Psoas muscle (tissue), 8 donors: ENCODE measurements around the gene AGXT. TPM values are rescaled to one million over a fixed set of nuclear protein-coding genes. Genes with fewer than 3 reads are reported as not detected.

ENCODE experiments used
- ATAC-seq, 4 donors: fragments of 200-7000 bp; cut with Tn5 transposase; one replicate each; pipeline ENCODE4 v1.9.1; 2020; ENCODE audit warnings: moderate library complexity in 3 of 4, mild to moderate bottlenecking in 2 of 4
- DNase-seq, 2 donors: peaks; one replicate each; pipeline ENCODE4 v3.0.0-alpha.2; 2020
- H3K27ac ChIP-seq: fragments of 200-600 bp; one replicate; pipeline ENCODE4 v1.8.0; 2022
- H3K27me3 ChIP-seq, 3 donors: fragments of 200-600 bp in 1 of 3; one replicate each; pipeline versions ENCODE4 v1.6.1 to v1.8.0; 2013 to 2022; ENCODE audit warnings: low read length in 2 of 3, mild to moderate bottlenecking in 2 of 3, moderate library complexity in 1 of 3; ENCODE audit not compliant: insufficient read depth in 3 of 3
- H3K36me3 ChIP-seq, 2 donors: fragments of 200-600 bp in 1 of 2; one replicate each; pipeline versions ENCODE4 v1.6.1 to v1.8.0; 2013 to 2022; ENCODE audit warnings: low read depth in 1 of 2, mild to moderate bottlenecking in 1 of 2, moderate library complexity in 1 of 2; ENCODE audit not compliant: insufficient read depth in 1 of 2
- H3K4me1 ChIP-seq: fragments of 200-600 bp; one replicate; pipeline ENCODE4 v1.8.0; 2022
- H3K4me3 ChIP-seq: fragments of 200-600 bp; one replicate; pipeline ENCODE4 v1.8.0; 2022; ENCODE audit warnings: mild to moderate bottlenecking
- H3K9me3 ChIP-seq: fragments of 200-600 bp; one replicate; pipeline ENCODE4 v1.8.0; 2022
- WGBS, 3 donors: extraction: QIAGEN DNeasy Blood & Tissue Kit; methylation state at CpG; one replicate each; pipeline versions ENCODE4 v1.1.6 to v1.1.7; 2013; 5-methylcytosine and 5-hydroxymethylcytosine counted together
- intact Hi-C, 2 donors: fragments of 100-400 bp; cut with DNase I; formaldehyde crosslinking; loops; one replicate each; pipeline versions ENCODE4 v1.11.0 to v1.14.2; 2022
- polyA plus RNA-seq, 3 donors: library from polyadenylated mRNA; stranded (reverse); fragments of 200-250 nt; gene quantifications; one replicate each; pipeline ENCODE4 v1.2.3, GENCODE V29; 2013
- total RNA-seq, 4 donors: library from RNA; stranded (reverse); fragmentation: NEBNext Ultra II Directional in 2 of 4; extraction: Animal tissue kit (Norgen Biotek cat#: 25700) in 2 of 4; gene quantifications; one replicate each; pipeline versions ENCODE4 v1.2.1 to v1.2.4, GENCODE V29; 2021 to 2023
- TF ChIP-seq, protein P1 (sequence below): fragments of 200-600 bp; IDR thresholded peaks from one replicate; pipeline ENCODE4 v1.8.0; 2022; ENCODE audit warnings: antibody characterized with exemption
- donor health status: healthy with polysubstance abuse.
- donor health status: DM: no; HTN: no; CAD: no; lungs with moderate emphysema.
- donor health status: Bipolar disorder and iron deficiency.
- donor health status: healthy.
- donor health status: DM: yes; HTN: yes; CAD: no.
- donor health status: DM: no; HTN: no; CAD: no.
- donor health status: DM: no; HTN: no; CAD: no.
- donor health status: DM: yes; HTN: yes; CAD: no.

Gene AGXT
- total and polyA plus RNA-seq, 7 donors = 0.11 to 1.3 (median 0.30) TPM; not detected in 4

DNA sequence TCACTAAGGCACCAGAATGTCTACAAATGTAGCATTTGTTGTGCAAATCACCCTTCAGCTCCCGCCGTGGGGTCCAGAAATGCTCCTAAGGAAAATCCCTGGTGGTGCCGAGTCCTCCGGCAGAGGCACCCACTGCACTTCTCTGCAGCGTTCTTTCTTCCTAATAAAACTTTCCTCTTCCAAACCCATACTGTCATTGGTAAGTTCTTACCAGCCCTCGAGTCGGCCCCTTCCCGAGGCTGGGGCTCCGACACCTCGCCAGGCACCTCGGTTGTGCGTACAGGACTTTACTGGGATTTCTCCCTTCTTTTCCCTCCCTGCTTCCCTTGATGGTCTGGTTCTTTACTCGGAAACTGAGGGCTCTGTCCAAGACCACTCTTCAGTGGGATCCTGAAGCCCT is 10.3 kb upstream of the AGXT start:
- no peak overlapping the region for H3K4me3 ChIP-seq
- H3K4me1 ChIP-seq = no peaks in the 10 kb centered on the region
- no peaks in the 10 kb centered on the region for H3K36me3 ChIP-seq
- TF ChIP-seq, protein P1, sequence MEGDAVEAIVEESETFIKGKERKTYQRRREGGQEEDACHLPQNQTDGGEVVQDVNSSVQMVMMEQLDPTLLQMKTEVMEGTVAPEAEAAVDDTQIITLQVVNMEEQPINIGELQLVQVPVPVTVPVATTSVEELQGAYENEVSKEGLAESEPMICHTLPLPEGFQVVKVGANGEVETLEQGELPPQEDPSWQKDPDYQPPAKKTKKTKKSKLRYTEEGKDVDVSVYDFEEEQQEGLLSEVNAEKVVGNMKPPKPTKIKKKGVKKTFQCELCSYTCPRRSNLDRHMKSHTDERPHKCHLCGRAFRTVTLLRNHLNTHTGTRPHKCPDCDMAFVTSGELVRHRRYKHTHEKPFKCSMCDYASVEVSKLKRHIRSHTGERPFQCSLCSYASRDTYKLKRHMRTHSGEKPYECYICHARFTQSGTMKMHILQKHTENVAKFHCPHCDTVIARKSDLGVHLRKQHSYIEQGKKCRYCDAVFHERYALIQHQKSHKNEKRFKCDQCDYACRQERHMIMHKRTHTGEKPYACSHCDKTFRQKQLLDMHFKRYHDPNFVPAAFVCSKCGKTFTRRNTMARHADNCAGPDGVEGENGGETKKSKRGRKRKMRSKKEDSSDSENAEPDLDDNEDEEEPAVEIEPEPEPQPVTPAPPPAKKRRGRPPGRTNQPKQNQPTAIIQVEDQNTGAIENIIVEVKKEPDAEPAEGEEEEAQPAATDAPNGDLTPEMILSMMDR = no peak
- whole genome bisulfite sequencing, 3 donors = 81 to 90% (median 88%) methylated on average over 13 of the region's 13 CpGs
- H3K9me3 ChIP-seq = no peaks in the 10 kb centered on the region
- H3K27me3 ChIP-seq = peaks cover 0 to 4% (median 0%) of the 10 kb centered on the region in 3 donors
- DNase-seq = no peak
- ATAC-seq = no peak
- no peak overlapping the region for H3K27ac ChIP-seq
- intact Hi-C loops = loop anchor here in 1 of 2 donors (10.0 kb wide), 2 partner anchors 226 to 876 kb away; partner anchors contain the start of gene D2HGDH

GRCh38 chr2:240858871-240859270 is 9.8 kb upstream of the AGXT start:
- TF ChIP-seq, protein P1 = no peak
- Histone ChIP-seq H3K4me1 (no peaks in the 10 kb centered on the region), H3K27ac (no peak overlapping the region), H3K9me3 (no peaks in the 10 kb centered on the region), H3K4me3 (no peak overlapping the region), H3K36me3 (no peaks in the 10 kb centered on the region), H3K27me3 (peaks cover 0 to 4% (median 0%) of the 10 kb centered on the region in 3 donors)
- DNase-seq = no peak
- no peak for ATAC-seq
- 92 to 96% (median 95%) methylated on average over 10 of the region's 10 CpGs for WGBS, 3 donors
- intact Hi-C loops = loop anchor here in 1 of 2 donors (10.0 kb wide), 2 partner anchors 226 to 876 kb away; partner anchors contain the start of gene D2HGDH

DNA sequence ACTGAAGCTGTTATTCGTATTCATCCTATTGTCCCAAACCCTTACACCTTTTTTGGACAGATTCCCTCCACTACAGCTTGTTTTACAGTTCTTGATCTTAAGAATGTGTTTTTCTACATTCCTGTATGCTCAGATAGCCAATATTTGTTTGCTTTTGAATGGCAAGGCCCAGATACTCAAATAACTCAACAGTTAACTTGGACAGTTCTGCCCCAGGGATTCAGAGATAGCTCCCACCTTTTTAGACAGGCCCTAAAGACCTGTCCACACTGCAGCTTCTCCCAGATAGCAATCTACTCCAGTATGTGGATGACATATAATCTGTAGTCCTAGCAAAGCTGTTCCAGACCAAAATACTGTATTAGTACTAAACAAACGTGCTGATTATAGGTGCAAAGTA is 7.1 kb upstream of the AGXT start:
- DNase-seq (no peak), ATAC-seq (no peak)
- WGBS, 3 donors = 88 to 93% (median 91%) methylated on average over 2 of the region's 2 CpGs
- peaks cover 0 to 4% (median 0%) of the 10 kb centered on the region in 3 donors for H3K27me3 ChIP-seq
- TF ChIP-seq, protein P1 = no peak
- H3K4me1 ChIP-seq = no peaks in the 10 kb centered on the region
- intact Hi-C loops = no loop called here
- no peaks in the 10 kb centered on the region for H3K36me3 ChIP-seq
- H3K27ac ChIP-seq = no peak overlapping the region
- no peak overlapping the region for H3K4me3 ChIP-seq
- H3K9me3 ChIP-seq = no peaks in the 10 kb centered on the region

GRCh38 chr2:240864475-240864874 is 4.1 kb upstream of the AGXT start:
- Histone ChIP-seq H3K4me3 (no peak overlapping the region), H3K9me3 (no peaks in the 10 kb centered on the region), H3K36me3 (no peaks in the 10 kb centered on the region), H3K4me1 (no peaks in the 10 kb centered on the region), H3K27me3 (no peaks in the 10 kb centered on the region), H3K27ac (no peak overlapping the region)
- intact Hi-C loops = no loop called here
- DNase-seq (no peak), ATAC-seq (no peak)
- TF ChIP-seq, protein P1 = no peak
- WGBS, 3 donors = 82 to 94% (median 86%) methylated on average over 3 of the region's 3 CpGs

DNA sequence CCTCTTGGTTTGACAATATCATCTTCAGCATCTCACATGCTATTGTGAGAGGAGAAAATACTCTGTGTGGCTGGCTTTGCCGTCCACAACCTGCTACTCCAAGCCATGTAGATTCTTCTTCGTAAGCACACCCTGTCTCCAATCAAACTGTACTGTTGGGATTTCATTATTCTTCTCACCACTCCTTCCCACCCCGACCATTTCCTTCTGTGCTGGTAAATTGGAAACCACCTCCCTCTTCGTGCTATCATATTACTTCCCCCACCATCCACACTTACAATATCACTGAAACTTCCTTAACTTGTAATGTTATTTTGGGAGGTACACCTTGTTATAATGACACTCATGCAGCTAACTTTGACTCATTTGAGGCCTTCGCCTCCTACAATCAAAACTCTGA is 3.2 kb upstream of the AGXT start:
- no peak overlapping the region for H3K27ac ChIP-seq
- intact Hi-C loops = no loop called here
- 78 to 81% (median 78%) methylated on average over 5 of the region's 5 CpGs for WGBS, 3 donors
- no peaks in the 10 kb centered on the region for H3K27me3 ChIP-seq
- no peak overlapping the region for H3K4me3 ChIP-seq
- ATAC-seq (no peak), DNase-seq (no peak)
- TF ChIP-seq, protein P1 = no peak
- H3K9me3 ChIP-seq = no peaks in the 10 kb centered on the region
- H3K4me1 ChIP-seq = no peaks in the 10 kb centered on the region
- no peaks in the 10 kb centered on the region for H3K36me3 ChIP-seq
